Measurements from ENCODE around the gene GP1BA. TPM values are rescaled to one million over a fixed set of nuclear protein-coding genes. Genes with fewer than 3 reads are reported as not detected.

GP1BA gene
- total RNA-seq, 1 donor from 2014 or later, result not detected

DNA sequence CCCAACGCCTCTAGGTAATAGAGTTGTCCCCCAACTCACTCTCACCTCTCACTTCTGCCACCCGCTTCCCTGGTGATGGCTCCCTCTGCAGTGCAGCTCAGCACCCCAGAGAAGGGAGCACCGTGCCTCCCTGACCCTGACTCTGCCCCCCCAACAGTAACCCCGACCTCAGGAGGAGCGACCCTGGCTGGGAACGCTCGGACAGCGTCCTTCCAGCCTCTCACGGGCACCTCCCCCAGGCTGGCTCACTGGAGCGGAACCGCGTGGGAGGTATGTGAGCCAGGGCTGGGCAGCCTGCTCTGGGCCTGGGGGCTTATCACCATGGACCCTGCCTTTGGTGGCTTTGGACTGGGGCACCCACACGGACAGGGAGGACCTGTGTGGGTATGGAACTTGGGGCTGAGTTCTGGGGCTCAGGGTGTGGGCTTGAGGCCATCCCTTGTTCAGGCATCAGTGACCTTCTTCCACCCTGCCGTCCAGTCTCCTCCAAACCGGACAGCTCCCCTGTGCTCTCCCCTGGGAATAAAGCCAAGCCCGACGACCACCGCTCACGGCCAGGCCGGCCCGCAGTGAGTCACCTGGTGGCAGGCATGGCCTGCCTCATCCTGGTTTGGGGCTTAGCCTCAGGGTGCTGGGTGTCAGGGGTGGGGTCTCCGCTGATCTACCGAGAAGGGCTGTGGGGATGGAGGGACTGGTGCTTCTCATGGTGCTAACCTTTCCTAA lies 39.4 kb upstream of the GP1BA start:
- TF ChIP-seq, protein P1, sequence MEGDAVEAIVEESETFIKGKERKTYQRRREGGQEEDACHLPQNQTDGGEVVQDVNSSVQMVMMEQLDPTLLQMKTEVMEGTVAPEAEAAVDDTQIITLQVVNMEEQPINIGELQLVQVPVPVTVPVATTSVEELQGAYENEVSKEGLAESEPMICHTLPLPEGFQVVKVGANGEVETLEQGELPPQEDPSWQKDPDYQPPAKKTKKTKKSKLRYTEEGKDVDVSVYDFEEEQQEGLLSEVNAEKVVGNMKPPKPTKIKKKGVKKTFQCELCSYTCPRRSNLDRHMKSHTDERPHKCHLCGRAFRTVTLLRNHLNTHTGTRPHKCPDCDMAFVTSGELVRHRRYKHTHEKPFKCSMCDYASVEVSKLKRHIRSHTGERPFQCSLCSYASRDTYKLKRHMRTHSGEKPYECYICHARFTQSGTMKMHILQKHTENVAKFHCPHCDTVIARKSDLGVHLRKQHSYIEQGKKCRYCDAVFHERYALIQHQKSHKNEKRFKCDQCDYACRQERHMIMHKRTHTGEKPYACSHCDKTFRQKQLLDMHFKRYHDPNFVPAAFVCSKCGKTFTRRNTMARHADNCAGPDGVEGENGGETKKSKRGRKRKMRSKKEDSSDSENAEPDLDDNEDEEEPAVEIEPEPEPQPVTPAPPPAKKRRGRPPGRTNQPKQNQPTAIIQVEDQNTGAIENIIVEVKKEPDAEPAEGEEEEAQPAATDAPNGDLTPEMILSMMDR (IDR thresholded peaks at IDR 0.05; ENCODE audit: insufficient read depth, low read length, poor library complexity, severe bottlenecking), result no peak
- Histone ChIP-seq H3K36me3 (ENCODE audit: control insufficient read depth, insufficient read depth, low read length) (peaks cover 1% of the 10 kb centered on the region), H3K4me3 (ENCODE audit: low read depth, low read length) (no peak overlapping the region), H3K27me3 (ENCODE audit: control insufficient read depth, insufficient read depth, low read length) (no peaks in the 10 kb centered on the region)
- no peak for DNase-seq (ENCODE audit: low read depth)

DNA sequence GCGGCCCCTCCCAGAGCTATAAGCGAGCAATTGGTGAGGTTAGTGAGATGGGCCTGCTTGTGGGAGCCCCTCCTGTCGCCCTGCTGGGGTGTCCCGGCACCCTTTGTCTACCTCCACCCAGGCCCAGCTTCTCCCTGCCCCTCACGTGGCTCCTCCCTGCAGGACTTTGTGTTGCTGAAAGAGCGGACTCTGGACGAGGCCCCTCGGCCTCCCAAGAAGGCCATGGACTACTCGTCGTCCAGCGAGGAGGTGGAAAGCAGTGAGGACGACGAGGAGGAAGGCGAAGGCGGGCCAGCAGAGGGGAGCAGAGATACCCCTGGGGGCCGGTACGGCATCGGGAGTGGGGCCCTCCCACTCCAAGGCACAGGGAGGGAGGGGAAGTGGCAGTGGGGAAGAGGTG lies 38.8 kb upstream of the GP1BA start:
- H3K4me3 ChIP-seq (ENCODE audit: low read depth, low read length), result no peak overlapping the region
- H3K36me3 ChIP-seq (ENCODE audit: control insufficient read depth, insufficient read depth, low read length), result no peaks in the 10 kb centered on the region
- DNase-seq (ENCODE audit: low read depth), result no peak
- TF ChIP-seq, protein P1 (IDR thresholded peaks at IDR 0.05; ENCODE audit: insufficient read depth, low read length, poor library complexity, severe bottlenecking), result no peak
- no peaks in the 10 kb centered on the region for H3K27me3 ChIP-seq (ENCODE audit: control insufficient read depth, insufficient read depth, low read length)

DNA sequence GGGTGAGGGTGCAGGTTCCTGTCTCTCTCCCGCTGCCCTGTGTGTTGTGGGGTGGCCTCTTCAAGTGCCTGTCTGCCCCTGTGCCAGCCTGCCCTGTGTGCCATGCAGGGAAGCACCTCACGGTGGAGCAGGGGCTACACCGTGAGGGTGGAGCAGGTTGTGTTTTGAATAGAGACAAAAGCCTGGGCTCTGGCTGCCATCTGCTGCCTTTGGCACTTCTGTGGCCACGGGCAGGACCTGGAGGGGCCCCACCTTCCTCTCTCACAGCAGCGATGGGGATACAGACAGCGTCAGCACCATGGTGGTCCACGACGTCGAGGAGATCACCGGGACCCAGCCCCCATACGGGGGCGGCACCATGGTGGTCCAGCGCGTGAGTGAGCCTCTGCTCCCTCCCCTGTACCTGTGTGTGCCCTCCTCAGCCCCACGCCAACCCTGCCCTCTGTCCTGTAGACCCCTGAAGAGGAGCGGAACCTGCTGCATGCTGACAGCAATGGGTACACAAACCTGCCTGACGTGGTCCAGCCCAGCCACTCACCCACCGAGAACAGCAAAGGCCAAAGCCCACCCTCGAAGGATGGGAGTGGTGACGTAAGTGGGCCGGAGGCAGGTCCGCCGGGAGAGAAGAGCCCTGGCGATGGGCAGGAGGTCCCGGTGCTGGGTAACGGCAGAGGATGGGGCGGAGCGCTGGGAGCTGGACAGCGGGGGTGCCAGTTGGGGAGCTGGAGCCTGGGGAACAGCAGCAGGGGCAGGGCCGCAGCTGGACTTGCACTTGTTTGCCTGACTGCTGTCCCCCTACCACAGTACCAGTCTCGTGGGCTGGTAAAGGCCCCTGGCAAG lies 38.1 kb upstream of the GP1BA start:
- Histone ChIP-seq H3K27me3 (ENCODE audit: control insufficient read depth, insufficient read depth, low read length) (peaks cover 4% of the 10 kb centered on the region), H3K4me3 (ENCODE audit: low read depth, low read length) (no peak overlapping the region), H3K36me3 (ENCODE audit: control insufficient read depth, insufficient read depth, low read length) (no peaks in the 10 kb centered on the region)
- no peak for DNase-seq (ENCODE audit: low read depth)
- TF ChIP-seq, protein P1 (IDR thresholded peaks at IDR 0.05; ENCODE audit: insufficient read depth, low read length, poor library complexity, severe bottlenecking), result no peak

DNA sequence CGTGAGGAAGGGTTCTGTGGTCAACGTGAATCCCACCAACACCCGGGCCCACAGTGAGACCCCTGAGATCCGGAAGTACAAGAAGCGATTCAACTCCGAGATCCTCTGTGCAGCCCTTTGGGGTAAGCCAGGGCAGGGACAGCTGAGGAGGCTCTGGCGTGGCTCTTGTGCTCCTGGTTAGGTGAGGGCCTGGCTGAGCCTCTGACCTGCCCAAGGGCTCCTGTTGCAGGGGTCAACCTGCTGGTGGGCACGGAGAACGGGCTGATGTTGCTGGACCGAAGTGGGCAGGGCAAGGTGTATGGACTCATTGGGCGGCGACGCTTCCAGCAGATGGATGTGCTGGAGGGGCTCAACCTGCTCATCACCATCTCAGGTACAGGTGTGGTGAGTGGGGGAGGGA lies 37.0 kb upstream of the GP1BA start:
- TF ChIP-seq, protein P1 (IDR thresholded peaks at IDR 0.05; ENCODE audit: insufficient read depth, low read length, poor library complexity, severe bottlenecking), result no peak
- H3K36me3 ChIP-seq (ENCODE audit: control insufficient read depth, insufficient read depth, low read length), result no peaks in the 10 kb centered on the region
- DNase-seq (ENCODE audit: low read depth), result no peak
- H3K27me3 ChIP-seq (ENCODE audit: control insufficient read depth, insufficient read depth, low read length), result peaks cover 15% of the 10 kb centered on the region
- no peak overlapping the region for H3K4me3 ChIP-seq (ENCODE audit: low read depth, low read length)

DNA sequence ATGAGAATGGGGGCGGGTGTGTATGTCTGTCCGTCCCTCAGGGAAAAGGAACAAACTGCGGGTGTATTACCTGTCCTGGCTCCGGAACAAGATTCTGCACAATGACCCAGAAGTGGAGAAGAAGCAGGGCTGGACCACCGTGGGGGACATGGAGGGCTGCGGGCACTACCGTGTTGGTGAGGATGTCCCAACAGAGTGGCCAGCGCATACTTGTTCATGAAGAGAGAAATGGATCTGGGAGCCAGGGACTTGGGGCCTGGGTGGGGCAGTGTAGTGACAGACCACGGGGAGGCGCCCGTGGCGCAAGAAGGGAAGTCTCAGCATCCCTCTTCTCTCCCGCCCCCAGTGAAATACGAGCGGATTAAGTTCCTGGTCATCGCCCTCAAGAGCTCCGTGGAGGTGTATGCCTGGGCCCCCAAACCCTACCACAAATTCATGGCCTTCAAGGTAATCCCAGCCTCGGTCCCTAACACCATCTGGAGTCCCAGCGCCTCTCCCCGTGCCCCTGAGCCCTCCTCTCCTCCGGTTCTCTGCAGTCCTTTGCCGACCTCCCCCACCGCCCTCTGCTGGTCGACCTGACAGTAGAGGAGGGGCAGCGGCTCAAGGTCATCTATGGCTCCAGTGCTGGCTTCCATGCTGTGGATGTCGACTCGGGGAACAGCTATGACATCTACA lies 36.3 kb upstream of the GP1BA start:
- no peak for DNase-seq (ENCODE audit: low read depth)
- Histone ChIP-seq H3K27me3 (ENCODE audit: control insufficient read depth, insufficient read depth, low read length) (peaks cover 22% of the 10 kb centered on the region), H3K36me3 (ENCODE audit: control insufficient read depth, insufficient read depth, low read length) (no peaks in the 10 kb centered on the region), H3K4me3 (ENCODE audit: low read depth, low read length) (no peak overlapping the region)
- TF ChIP-seq, protein P1 (IDR thresholded peaks at IDR 0.05; ENCODE audit: insufficient read depth, low read length, poor library complexity, severe bottlenecking), result peak; percentile 11

Data from kidney epithelial cell (primary cell).